HFF-Myc (cell line): ENCODE data around the gene PACSIN2.

Source experiments
- DNase-seq: peaks from one replicate; pipeline ENCODE4 v3.0.0-alpha.2; 2011; ENCODE audit warnings: low read depth; ENCODE audit errors: extremely low read depth
- H3K4me3 ChIP-seq: replicated peaks from 2 replicates; pipeline ENCODE4 v1.5.1; 2011; ENCODE audit warnings: low read depth, mild to moderate bottlenecking, control low read depth, low read length
- CTCF ChIP-seq: IDR thresholded peaks from 2 replicates; pipeline ENCODE4 v1.5.1; 2012; ENCODE audit warnings: mild to moderate bottlenecking, low read depth, low read length, control low read depth; ENCODE audit errors: missing control alignments

Gene PACSIN2

DNA sequence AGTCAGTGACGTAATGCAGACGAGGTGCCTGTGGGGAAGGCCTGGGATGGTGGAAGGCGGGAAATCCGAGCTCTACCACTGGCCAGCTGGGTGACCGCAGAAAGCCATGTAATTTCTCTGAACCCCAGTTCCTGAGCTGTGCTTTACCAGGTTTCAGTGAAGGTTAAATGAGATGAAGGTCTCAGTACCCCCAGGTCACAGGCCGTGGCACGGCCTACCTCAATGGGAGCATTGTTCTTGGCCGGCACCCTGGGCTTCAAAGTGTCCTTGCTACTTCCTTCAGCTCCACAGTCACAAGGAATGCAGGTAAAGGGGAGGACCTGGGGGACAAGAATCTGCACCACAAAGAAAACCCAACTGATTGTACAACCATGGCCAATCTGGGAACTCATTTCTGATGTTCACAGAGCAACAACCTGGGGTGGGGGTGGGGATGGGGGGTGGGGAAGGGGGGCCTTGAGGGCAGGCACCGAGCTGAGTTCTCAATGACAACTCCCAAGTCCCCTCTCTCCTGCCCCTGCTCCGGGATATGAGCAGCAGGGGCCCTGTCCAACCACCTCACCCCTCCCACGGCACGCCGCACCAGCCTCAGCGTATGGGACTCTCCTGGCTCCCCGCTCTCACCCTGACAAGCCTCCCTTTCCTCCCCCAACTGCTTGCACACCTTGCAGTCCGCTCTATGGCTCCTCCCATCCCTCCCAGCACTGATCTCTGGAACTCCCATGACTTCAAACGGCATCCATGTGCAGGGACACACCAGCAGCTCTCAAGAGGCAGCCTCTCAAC is 98.8 kb downstream of the PACSIN2 start:
- H3K4me3 ChIP-seq = no peak overlapping the region
- DNase-seq = no peak
- no peak for TF ChIP-seq CTCF

DNA sequence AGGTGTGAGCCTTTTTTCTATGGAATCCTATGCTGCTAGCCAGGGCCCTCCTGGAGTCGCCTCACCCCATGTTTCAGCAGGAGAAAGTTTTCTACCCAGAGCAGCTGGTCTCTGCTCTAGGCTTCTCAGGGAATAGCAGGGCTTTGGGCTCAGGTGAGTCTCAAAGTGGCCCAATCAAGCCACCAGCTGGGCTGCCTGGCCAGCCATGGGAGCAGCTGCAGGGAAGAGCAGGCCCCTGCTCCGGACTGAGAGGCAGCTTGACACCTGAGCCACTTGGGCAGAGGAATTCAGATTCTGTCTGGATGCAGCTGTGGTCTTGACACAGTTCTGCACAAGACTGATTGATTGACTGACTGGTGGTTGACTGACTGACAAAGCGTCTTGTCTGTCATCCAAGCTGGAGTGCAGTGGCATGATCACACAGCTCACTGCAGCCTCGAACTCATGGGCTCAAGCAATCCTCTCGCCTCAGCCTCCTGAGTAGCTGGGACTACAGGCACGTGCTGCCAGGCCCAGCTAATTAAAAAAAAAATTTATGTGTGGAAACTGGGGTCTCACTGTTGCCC is 100.4 kb downstream of the PACSIN2 start:
- no peak for DNase-seq
- no peak overlapping the region for H3K4me3 ChIP-seq
- no peak for TF ChIP-seq CTCF

- H3K4me3 ChIP-seq = no peak overlapping the region
- DNase-seq = no peak
- no peak for TF ChIP-seq CTCF
Measured at GRCh38 chr22:42913874-42914510, 101.0 kb downstream of the PACSIN2 start.

GRCh38 chr22:42912059-42912458 is 102.9 kb downstream of the PACSIN2 start:
- H3K4me3 ChIP-seq = no peak overlapping the region
- no peak for DNase-seq
- TF ChIP-seq CTCF = no peak

- H3K4me3 ChIP-seq = no peak overlapping the region
- DNase-seq = no peak
- TF ChIP-seq CTCF = no peak
Measured at GRCh38 chr22:42910221-42910942, 104.6 kb downstream of the PACSIN2 start.

DNA sequence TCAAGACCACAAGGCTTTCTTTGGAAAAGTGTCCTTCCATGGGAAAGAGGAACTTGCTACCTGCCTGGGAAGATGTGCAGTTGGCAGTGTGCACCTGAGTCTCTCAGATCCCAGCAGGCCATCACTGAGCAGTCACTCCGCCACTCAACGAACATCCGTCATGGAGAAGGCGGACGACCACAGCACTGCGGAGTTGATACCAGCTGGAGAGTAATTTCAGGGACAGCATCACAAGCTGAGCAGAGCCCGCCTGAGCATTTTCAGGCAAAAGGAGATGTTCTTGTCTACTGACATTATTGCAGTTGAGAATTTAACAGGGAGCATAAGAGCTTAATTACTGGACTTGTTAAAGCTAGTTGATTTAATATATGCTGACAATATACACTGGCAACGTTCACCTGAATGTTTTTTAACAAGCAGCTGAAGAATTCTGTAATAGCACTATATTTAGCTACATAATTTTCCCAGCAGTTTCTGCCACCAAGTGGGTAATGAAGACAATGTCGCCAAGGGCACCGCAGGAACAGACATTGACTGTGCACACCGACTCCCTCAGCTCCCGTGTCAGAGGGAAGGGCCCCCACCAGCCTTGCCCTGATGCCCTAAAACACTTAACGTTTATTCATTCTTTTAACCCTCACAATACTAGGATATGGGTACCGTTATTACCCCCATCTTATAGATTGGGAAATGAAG is 105.4 kb downstream of the PACSIN2 start:
- H3K4me3 ChIP-seq = no peak overlapping the region
- TF ChIP-seq CTCF = no peak
- DNase-seq = no peak
